H9 (cell line): ENCODE data around the gene SMLR1. TPM values are rescaled to one million over a fixed set of nuclear protein-coding genes. Genes with fewer than 3 reads are reported as not detected.

Experiments used
- DNase-seq: peaks from one replicate; pipeline ENCODE4 v3.0.0-alpha.2; 2017
- H2AFZ ChIP-seq: one replicate; pipeline ENCODE4 v1.6.1; 2013; ENCODE audit warnings: mild to moderate bottlenecking, low read length, control low read depth, moderate library complexity
- H2AK5ac ChIP-seq: 2 replicates; pipeline ENCODE4 v1.6.1; 2013; ENCODE audit warnings: low read length, control low read depth, mixed read lengths; ENCODE audit not compliant: insufficient read length
- H2BK120ac ChIP-seq: one replicate; pipeline ENCODE4 v1.6.1; 2013; ENCODE audit warnings: low read depth, mild to moderate bottlenecking, low read length, control low read depth, inconsistent platforms; ENCODE audit not compliant: poor library complexity, severe bottlenecking
- H2BK12ac ChIP-seq: 2 replicates; pipeline ENCODE4 v1.6.1; 2013; ENCODE audit warnings: low read length, control low read depth, mixed read lengths, low read depth; ENCODE audit not compliant: insufficient read length
- H2BK15ac ChIP-seq: 2 replicates; pipeline ENCODE4 v1.6.1; 2013; ENCODE audit warnings: low read depth, low read length, control low read depth
- H2BK20ac ChIP-seq: one replicate; pipeline ENCODE4 v1.6.1; 2013; ENCODE audit warnings: low read depth, mild to moderate bottlenecking, low read length, control low read depth, inconsistent platforms; ENCODE audit not compliant: poor library complexity, severe bottlenecking
- H2BK5ac ChIP-seq: 2 replicates; pipeline ENCODE4 v1.6.1; 2013; ENCODE audit warnings: low read length, control low read depth, mixed read lengths; ENCODE audit not compliant: insufficient read length
- H3K14ac ChIP-seq: 2 replicates; pipeline ENCODE4 v1.6.1; 2013; ENCODE audit warnings: low read length, control low read depth; ENCODE audit not compliant: insufficient read depth
- H3K18ac ChIP-seq: 2 replicates; pipeline ENCODE4 v1.6.1; 2013; ENCODE audit warnings: low read depth, mild to moderate bottlenecking, mixed read lengths, low read length, control low read depth; ENCODE audit not compliant: insufficient read length
- H3K23ac ChIP-seq: 2 replicates; pipeline ENCODE4 v1.6.1; 2013; ENCODE audit warnings: low read length, control low read depth, mixed read lengths, low read depth; ENCODE audit not compliant: insufficient read length
- H3K23me2 ChIP-seq: 2 replicates; pipeline ENCODE4 v1.6.1; 2013; ENCODE audit warnings: low read depth, mild to moderate bottlenecking, mixed read lengths, low read length, control low read depth; ENCODE audit not compliant: insufficient read length, poor library complexity, severe bottlenecking
- H3K27ac ChIP-seq: 2 replicates; pipeline ENCODE4 v1.5.1; 2013; ENCODE audit warnings: low read length, control low read depth, mixed read lengths, low read depth; ENCODE audit not compliant: insufficient read length
- H3K27me3 ChIP-seq: 2 replicates; pipeline ENCODE4 v1.6.1; 2013; ENCODE audit warnings: low read length, control low read depth, inconsistent platforms; ENCODE audit not compliant: insufficient read depth
- H3K4ac ChIP-seq: 2 replicates; pipeline ENCODE4 v1.6.1; 2013; ENCODE audit warnings: low read depth, mild to moderate bottlenecking, control low read depth, inconsistent platforms, low read length, moderate library complexity
- H3K4me1 ChIP-seq: 2 replicates; pipeline ENCODE4 v1.6.1; 2013; ENCODE audit warnings: low read length, control low read depth, inconsistent platforms; ENCODE audit not compliant: insufficient read depth
- H3K4me2 ChIP-seq: 2 replicates; pipeline ENCODE4 v1.6.1; 2013; ENCODE audit warnings: low read length, control low read depth, mixed read lengths; ENCODE audit not compliant: insufficient read length, insufficient read depth
- H3K56ac ChIP-seq: 2 replicates; pipeline ENCODE4 v1.6.1; 2013; ENCODE audit warnings: low read depth, mild to moderate bottlenecking, mixed read lengths, low read length, control low read depth; ENCODE audit not compliant: insufficient read length
- H3K79me1 ChIP-seq: 2 replicates; pipeline ENCODE4 v1.6.1; 2013; ENCODE audit warnings: low read depth, mild to moderate bottlenecking, moderate library complexity, low read length, control low read depth, inconsistent platforms; ENCODE audit not compliant: insufficient read depth, poor library complexity, severe bottlenecking
- H3K79me2 ChIP-seq: 2 replicates; pipeline ENCODE4 v1.6.1; 2013; ENCODE audit warnings: low read length, control low read depth, inconsistent platforms; ENCODE audit not compliant: insufficient read depth
- H3K9ac ChIP-seq: 2 replicates; pipeline ENCODE4 v1.6.1; 2013; ENCODE audit warnings: low read length, control low read depth, mixed read lengths; ENCODE audit not compliant: insufficient read length; ENCODE audit errors: extremely low read depth
- H3K9me3 ChIP-seq: one replicate; pipeline ENCODE4 v1.6.1; 2013; ENCODE audit warnings: low read depth, low read length, inconsistent platforms; ENCODE audit not compliant: control insufficient read depth
- H3T11ph ChIP-seq: one replicate; pipeline ENCODE4 v1.6.1; 2013; ENCODE audit warnings: mild to moderate bottlenecking, low read length, control low read depth, inconsistent platforms
- H4K20me1 ChIP-seq: one replicate; pipeline ENCODE4 v1.6.1; 2013; ENCODE audit not compliant: control insufficient read depth, insufficient read length, insufficient read depth
- H4K5ac ChIP-seq: 2 replicates; pipeline ENCODE4 v1.6.1; 2013; ENCODE audit warnings: low read depth, mild to moderate bottlenecking, mixed read lengths, low read length, control low read depth; ENCODE audit not compliant: insufficient read length
- H4K8ac ChIP-seq: replicated peaks from 2 replicates; pipeline ENCODE4 v1.6.1; 2013; ENCODE audit warnings: low read length, control low read depth, mixed read lengths, low read depth; ENCODE audit not compliant: insufficient read length
- H4K91ac ChIP-seq: 2 replicates; pipeline ENCODE4 v1.6.1; 2013; ENCODE audit warnings: low read depth, mild to moderate bottlenecking, moderate library complexity, mixed read lengths, low read length, control low read depth; ENCODE audit not compliant: insufficient read length
- H3K27ac Mint-ChIP-seq, 3 experiments: 2 replicates in 2 of 3; 3 replicates in 1 of 3; pipeline ENCODE4 v1.8.0; 2020 to 2021; ENCODE audit warnings: mixed read lengths in 3 of 3, mild to moderate bottlenecking in 1 of 3, moderate library complexity in 1 of 3
- H3K27me3 Mint-ChIP-seq: 2 replicates; pipeline ENCODE4 v1.8.0; 2021; ENCODE audit warnings: low read depth, mild to moderate bottlenecking, moderate library complexity, mixed read lengths
- H3K36me3 Mint-ChIP-seq, 3 experiments: 2 replicates in 2 of 3; 3 replicates in 1 of 3; pipeline ENCODE4 v1.8.0; 2020 to 2021; ENCODE audit warnings: low read depth in 3 of 3, mixed read lengths in 3 of 3; ENCODE audit not compliant: insufficient read depth in 1 of 3
- H3K4me1 Mint-ChIP-seq, 2 experiments: 2 replicates each; pipeline ENCODE4 v1.8.0; 2020; ENCODE audit warnings: mixed read lengths in 2 of 2
- H3K4me3 Mint-ChIP-seq, 2 experiments: 2 replicates in 1 of 2; 3 replicates in 1 of 2; pipeline ENCODE4 v1.8.0; 2020 to 2021; ENCODE audit warnings: mild to moderate bottlenecking in 2 of 2, mixed read lengths in 2 of 2, moderate library complexity in 1 of 2
- H3K9me3 Mint-ChIP-seq, 2 experiments: 2 replicates in 1 of 2; 3 replicates in 1 of 2; pipeline ENCODE4 v1.8.0; 2020; ENCODE audit warnings: mild to moderate bottlenecking in 2 of 2, mixed read lengths in 2 of 2, moderate library complexity in 1 of 2
- WGBS: extraction: QIAGEN DNeasy Blood & Tissue Kit; methylation state at CpG from one replicate; pipeline ENCODE4 v1.1.7; 2013; ENCODE audit warnings: missing lambda C conversion rate, low lambda C conversion rate, mixed read lengths; ENCODE audit not compliant: insufficient read length; ENCODE audit errors: extremely low coverage; 5-methylcytosine and 5-hydroxymethylcytosine counted together
- total RNA-seq: library from RNA; stranded (reverse); gene quantifications from 2 replicates; pipeline ENCODE4 v1.2.1, GENCODE V29; 2021
- TF ChIP-seq, protein P1 (sequence below): fragments of 200-600 bp; sonication (generic); conservative IDR thresholded peaks from 3 replicates; pipeline ENCODE4 v1.8.0; 2021; ENCODE audit warnings: antibody characterized with exemption, mild to moderate bottlenecking

SMLR1 gene
- total RNA-seq, 1 experiment from 2014 or later, result not detected

DNA sequence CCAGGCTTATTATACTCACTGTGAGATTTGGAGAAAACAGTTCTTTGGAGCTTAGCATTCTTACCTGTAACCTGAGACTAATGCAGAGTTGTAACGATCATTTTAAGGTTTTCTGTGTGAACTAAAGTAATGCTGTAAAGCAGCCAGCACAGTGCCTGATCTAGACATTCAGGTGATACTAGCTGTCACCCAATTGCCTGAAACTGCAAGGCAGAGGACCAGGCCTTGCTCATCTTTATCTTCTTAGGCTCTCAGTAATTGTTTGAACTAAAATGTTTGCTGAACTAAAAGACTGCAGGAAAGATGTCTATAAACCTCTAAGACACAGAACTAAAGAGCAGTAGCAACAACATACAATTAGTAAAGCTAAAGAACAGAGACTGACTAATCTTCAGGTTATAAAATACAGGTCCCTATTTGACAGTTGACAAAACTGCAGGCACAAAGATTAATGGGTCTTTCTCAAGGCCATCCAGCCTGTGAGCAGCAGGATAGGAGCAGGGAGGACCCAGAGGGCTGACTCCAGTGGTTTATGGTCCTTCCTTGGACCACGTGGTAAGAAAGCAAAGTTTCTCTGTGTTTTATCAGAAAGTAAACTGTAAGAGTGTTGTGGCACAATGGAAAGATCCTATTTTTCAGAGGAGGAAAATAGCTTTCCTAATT, 31.4 kb downstream of the SMLR1 start:
- H4K91ac ChIP-seq, result no peak overlapping the region
- no peak overlapping the region for H4K5ac ChIP-seq
- Mint-ChIP-seq H3K36me3 (peaks cover 6 to 13% (median 11%) of the 10 kb centered on the region in 3 experiments), H3K9me3 (peaks cover 0 to 4% of the 10 kb centered on the region in 2 experiments; a peak in 3 of 5 replicates), H3K27ac (peak overlapping the region in 2 of 3 experiments; percentile 29 to 47; a peak in 3 of 7 replicates), H3K27me3 (no peaks in the 10 kb centered on the region), H3K4me3 (no peak overlapping the region), H3K4me1 (peaks cover 27 to 28% of the 10 kb centered on the region in 2 experiments)
- H3K4ac ChIP-seq, result no peak overlapping the region
- H2AK5ac ChIP-seq, result no peak overlapping the region
- no peak overlapping the region for H2BK12ac ChIP-seq
- no peak overlapping the region for H2BK15ac ChIP-seq
- H4K8ac ChIP-seq, result no peak overlapping the region
- no peak overlapping the region for H3K9ac ChIP-seq
- no CpG with 5 or more reads among the region's 2 CpGs for WGBS
- peaks cover 2% of the 10 kb centered on the region; the same call in 1 of the 2 replicates for H3K4me1 ChIP-seq
- TF ChIP-seq, protein P1, sequence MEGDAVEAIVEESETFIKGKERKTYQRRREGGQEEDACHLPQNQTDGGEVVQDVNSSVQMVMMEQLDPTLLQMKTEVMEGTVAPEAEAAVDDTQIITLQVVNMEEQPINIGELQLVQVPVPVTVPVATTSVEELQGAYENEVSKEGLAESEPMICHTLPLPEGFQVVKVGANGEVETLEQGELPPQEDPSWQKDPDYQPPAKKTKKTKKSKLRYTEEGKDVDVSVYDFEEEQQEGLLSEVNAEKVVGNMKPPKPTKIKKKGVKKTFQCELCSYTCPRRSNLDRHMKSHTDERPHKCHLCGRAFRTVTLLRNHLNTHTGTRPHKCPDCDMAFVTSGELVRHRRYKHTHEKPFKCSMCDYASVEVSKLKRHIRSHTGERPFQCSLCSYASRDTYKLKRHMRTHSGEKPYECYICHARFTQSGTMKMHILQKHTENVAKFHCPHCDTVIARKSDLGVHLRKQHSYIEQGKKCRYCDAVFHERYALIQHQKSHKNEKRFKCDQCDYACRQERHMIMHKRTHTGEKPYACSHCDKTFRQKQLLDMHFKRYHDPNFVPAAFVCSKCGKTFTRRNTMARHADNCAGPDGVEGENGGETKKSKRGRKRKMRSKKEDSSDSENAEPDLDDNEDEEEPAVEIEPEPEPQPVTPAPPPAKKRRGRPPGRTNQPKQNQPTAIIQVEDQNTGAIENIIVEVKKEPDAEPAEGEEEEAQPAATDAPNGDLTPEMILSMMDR, result no peak
- no peaks in the 10 kb centered on the region for H3K27me3 ChIP-seq
- H3K79me2 ChIP-seq, result no peaks in the 10 kb centered on the region
- H3K9me3 ChIP-seq, result no peaks in the 10 kb centered on the region
- no peak overlapping the region for H3K14ac ChIP-seq
- H3K18ac ChIP-seq, result no peak overlapping the region
- no peak overlapping the region for H3K56ac ChIP-seq
- no peak overlapping the region for H2BK20ac ChIP-seq
- no peak overlapping the region for H3T11ph ChIP-seq
- H3K23ac ChIP-seq, result no peak overlapping the region
- H4K20me1 ChIP-seq, result no peaks in the 10 kb centered on the region
- H3K27ac ChIP-seq, result no peak overlapping the region
- no peak overlapping the region for H2BK5ac ChIP-seq
- H2AFZ ChIP-seq, result no peak overlapping the region
- DNase-seq, result no peak
- no peak overlapping the region for H3K4me2 ChIP-seq
- no peaks in the 10 kb centered on the region for H3K79me1 ChIP-seq
- H3K23me2 ChIP-seq, result no peaks in the 10 kb centered on the region
- no peak overlapping the region for H2BK120ac ChIP-seq
